Measurements from ENCODE around the gene FAM131A. TPM values are rescaled to one million over a fixed set of nuclear protein-coding genes. Genes with fewer than 3 reads are reported as not detected.

The FAM131A gene
- total and polyA plus RNA-seq, 2 of the 4 experiments (the other 2 are of a cell fraction): 10.8 to 19.5 TPM

DNA sequence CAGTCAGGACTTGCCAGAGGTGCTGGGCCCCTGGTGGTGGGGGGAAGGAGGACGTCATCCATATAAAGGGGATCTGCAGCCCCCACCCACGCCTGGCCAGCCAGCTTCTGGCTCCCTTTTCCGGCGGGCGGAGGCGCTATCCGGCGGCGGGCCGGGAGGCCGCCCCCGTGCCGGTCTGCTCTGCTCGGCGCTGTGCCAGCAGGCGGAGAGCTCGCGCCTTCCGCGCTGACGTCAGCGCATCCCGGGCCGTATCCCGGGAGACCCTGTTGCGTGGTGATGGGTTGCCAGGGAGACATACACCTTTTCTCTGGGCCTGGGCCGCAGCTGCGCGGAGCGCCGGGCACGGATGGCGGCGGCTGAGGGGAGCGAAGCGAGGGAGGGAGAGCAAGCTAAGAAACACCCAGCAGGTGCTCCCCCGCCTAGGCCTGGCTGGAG is 1.1 kb downstream of the FAM131A start (continued):
- TF ChIP-seq RFX5 (IDR thresholded peaks at IDR 0.05; ENCODE audit: low read depth, low read length): peak; percentile 84

DNA sequence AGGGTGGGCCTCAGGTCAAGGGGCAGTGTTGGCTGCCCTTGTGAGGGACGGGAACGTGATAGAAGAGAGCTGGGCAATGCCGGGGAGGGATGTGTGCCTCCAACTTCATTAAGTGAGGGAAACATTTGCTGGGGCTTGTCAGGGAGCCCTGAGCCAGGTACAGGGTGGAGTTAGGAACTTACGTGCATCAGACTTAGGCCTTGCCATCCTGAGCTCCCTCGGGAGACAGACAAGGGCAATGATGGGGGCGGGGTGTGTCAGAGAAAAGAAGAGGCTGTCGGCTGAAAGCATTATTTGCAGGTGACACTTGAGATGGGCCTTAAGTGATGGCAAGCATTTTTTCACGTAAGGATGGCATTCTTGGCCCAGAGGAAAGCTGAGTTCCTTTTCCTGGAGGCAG is 1.6 kb downstream of the FAM131A start:
- Histone ChIP-seq H3K79me1 (ENCODE audit: low read depth in 1 of 2, low read length in 2 of 2) (peaks cover 18 to 82% of the 10 kb centered on the region in 2 experiments; a peak in 3 of 4 replicates), H2AFZ (replicated peaks; ENCODE audit: low read length, poor library complexity) (peak overlapping the region; percentile 82), H3K4me3 (ENCODE audit: insufficient read depth, low read depth, low read length) (peak overlapping the region; percentile 7; the same call in 1 of the 2 replicates), H3K36me3 (ENCODE audit: control insufficient read depth, insufficient read depth, low read length) (peaks cover 28% of the 10 kb centered on the region), H3K4ac (ENCODE audit: low read depth, low read length) (peak overlapping the region; percentile 25; the same call in 1 of the 2 replicates), H3K27ac (ENCODE audit: insufficient read depth, low read length) (no peak overlapping the region), H2BK20ac (ENCODE audit: low read depth, low read length) (no peak overlapping the region), H3K9ac (ENCODE audit: low read depth, low read length) (peak overlapping the region; percentile 30; the same call in 1 of the 2 replicates), H2BK120ac (ENCODE audit: low read depth, low read length) (no peak overlapping the region), H3K23ac (ENCODE audit: low read depth, low read length) (peak overlapping the region; percentile 15; the same call in 1 of the 2 replicates), H4K91ac (ENCODE audit: insufficient read depth, low read depth, low read length) (no peak overlapping the region), H3K9me3 (ENCODE audit: control insufficient read depth, insufficient read depth, low read length) (no peaks in the 10 kb centered on the region), H4K20me1 (ENCODE audit: insufficient read depth, low read length) (peaks cover 41% of the 10 kb centered on the region), H2BK15ac (ENCODE audit: low read depth, low read length) (no peak overlapping the region), H3K9me1 (ENCODE audit: insufficient read depth, low read length) (peaks cover 25% of the 10 kb centered on the region), H2AK9ac (replicated peaks; ENCODE audit: low read depth, low read length, poor library complexity) (peak overlapping the region; percentile 81), H3K56ac (ENCODE audit: extremely low read depth, insufficient read depth, low read length) (no peak overlapping the region), H3K4me2 (ENCODE audit: low read depth, low read length) (peak overlapping the region; percentile 37), H3K27me3 (ENCODE audit: control insufficient read depth, insufficient read depth, low read length) (no peaks in the 10 kb centered on the region), H2BK5ac (ENCODE audit: low read depth, low read length, poor library complexity, severe bottlenecking) (no peak overlapping the region), H2AK5ac (ENCODE audit: low read depth, low read length) (peak overlapping the region; percentile 72; the same call in 1 of the 2 replicates), H4K8ac (ENCODE audit: low read depth in 2 of 2, low read length in 2 of 2) (peak overlapping the region in 1 of 2 experiments; percentile 33; a peak in 1 of 4 replicates), H3K14ac (replicated peaks; ENCODE audit: low read depth, low read length) (no peak overlapping the region), H3K18ac (ENCODE audit: low read depth, low read length) (no peak overlapping the region), H3K4me1 (ENCODE audit: control insufficient read depth, insufficient read depth, low read length) (peaks cover 38% of the 10 kb centered on the region), H4K5ac (ENCODE audit: low read depth, low read length) (no peak overlapping the region)
- intact Hi-C loops (cut with micrococcal nuclease) (no loop called here), dilution Hi-C loops (cut with HindIII; ENCODE audit: low sequenced_read_pairs, unreplicated experiment) (no loop called here), in situ Hi-C loops (cut with MboI; ENCODE audit: low sequenced_read_pairs) (no loop called here)
- ChIA-PET POLR2A (ENCODE audit: unreplicated experiment) (interaction anchor here (2.2 kb wide), 1 partner anchor 24 kb away, joined by 5 read pairs; no protein-coding TSS in a partner anchor), CTCF (interaction anchor here (0.8 to 1.3 kb wide), 2 partner anchors 13 to 19 kb away, joined by 3 to 6 read pairs; no protein-coding TSS in a partner anchor)
- DNase-seq (no peak), ATAC-seq (ENCODE audit: low read depth) (no peak)
- no TSS peak for BruUV-seq (replicated peaks)
- 41% methylated on average over 5 of the region's 8 CpGs; no CpG with 5 or more reads in 1 of the 2 experiments for WGBS, 2 experiments (ENCODE audit: extremely low coverage in 2 of 2, insufficient read length in 1 of 2)
- TF ChIP-seq RAD21 (IDR thresholded peaks at IDR 0.05; ENCODE audit: low read length) (no peak), SMC3 (IDR thresholded peaks at IDR 0.05; ENCODE audit: low read depth, low read length) (no peak), RCOR1 (IDR thresholded peaks at IDR 0.05; ENCODE audit: insufficient replicate concordance, low read length) (no peak), RFX5 (IDR thresholded peaks at IDR 0.05; ENCODE audit: low read depth, low read length) (no peak), MXI1 (IDR thresholded peaks at IDR 0.05; ENCODE audit: borderline replicate concordance, low read depth, low read length) (no peak), MAFK (IDR thresholded peaks at IDR 0.05; ENCODE audit: low read depth, low read length) (no peak), FOS (IDR thresholded peaks at IDR 0.05; ENCODE audit: low read depth, low read length) (no peak), POLR2A (IDR thresholded peaks at IDR 0.05; ENCODE audit: low read depth, low read length) (no peak), MAZ (IDR thresholded peaks at IDR 0.05; ENCODE audit: borderline replicate concordance, low read depth, low read length) (no peak), BHLHE40 (IDR thresholded peaks at IDR 0.05; ENCODE audit: low read depth, low read length) (no peak), NFE2L2 (IDR thresholded peaks at IDR 0.05; ENCODE audit: low read depth, low read length) (no peak), CEBPB (IDR thresholded peaks at IDR 0.05; ENCODE audit: low read depth, low read length) (no peak), ELK1 (IDR thresholded peaks at IDR 0.05; ENCODE audit: borderline replicate concordance, low read depth, low read length) (no peak), USF2 (IDR thresholded peaks at IDR 0.05; ENCODE audit: low read depth, low read length) (no peak), CHD1 (IDR thresholded peaks at IDR 0.05; ENCODE audit: low read depth, low read length) (no peak)

Data from IMR-90 (cell line).